Activated B cell treated with CpG ODN at 0.5 μM for 24 hours (primary cell): ENCODE results near the gene IKZF1. TPM values are rescaled to one million over a fixed set of nuclear protein-coding genes. Genes with fewer than 3 reads are reported as not detected.

ENCODE experiments used
- ATAC-seq: fragments of 200-7000 bp; cut with Tn5 transposase; one replicate; pipeline ENCODE4 v1.10.0; 2021; ENCODE audit warnings: low read depth, mild to moderate bottlenecking, moderate library complexity
- CTCF ChIA-PET: fragments of 350-600 bp; sonication (Branson Sonifier 250); formaldehyde crosslinking; loops from one replicate; lab custom pipeline; 2021; ENCODE audit warnings: antibody characterized with exemption; lab: Charles Lee
- POLR2A ChIA-PET: fragments of 350-600 bp; sonication (Branson Sonifier 250); formaldehyde crosslinking; loops from one replicate; lab custom pipeline; 2021; ENCODE audit warnings: antibody characterized with exemption; lab: Charles Lee
- DNase-seq: peaks from one replicate; pipeline ENCODE4 v3.0.0; 2022
- H3K27ac Mint-ChIP-seq: one replicate; pipeline ENCODE4 v1.8.0; 2020; ENCODE audit warnings: mixed read lengths
- H3K27me3 Mint-ChIP-seq: one replicate; pipeline ENCODE4 v1.8.0; 2021; ENCODE audit warnings: mixed read lengths
- H3K36me3 Mint-ChIP-seq: one replicate; pipeline ENCODE4 v1.8.0; 2021; ENCODE audit warnings: low read depth, mixed read lengths
- H3K4me1 Mint-ChIP-seq: one replicate; pipeline ENCODE4 v1.8.0; 2021; ENCODE audit warnings: mixed read lengths
- H3K4me3 Mint-ChIP-seq: one replicate; pipeline ENCODE4 v1.8.0; 2020; ENCODE audit warnings: mild to moderate bottlenecking, mixed read lengths
- H3K9me3 Mint-ChIP-seq: one replicate; pipeline ENCODE4 v1.8.0; 2020; ENCODE audit warnings: mixed read lengths
- CTCF ChIP-seq: fragments of 200-600 bp; IDR thresholded peaks from one replicate; pipeline ENCODE4 v1.8.0; 2022; ENCODE audit warnings: antibody characterized with exemption, mild to moderate bottlenecking
- intact Hi-C: fragments of 100-400 bp; cut with micrococcal nuclease; formaldehyde crosslinking; loops from one replicate; pipeline ENCODE4 v1.15.1; 2024
- total RNA-seq: library from RNA; stranded (reverse); gene quantifications from 2 replicates; pipeline ENCODE4 v1.2.3, GENCODE V29; 2022

The IKZF1 gene
- total RNA-seq, 1 donor from 2014 or later, result 325 TPM

GRCh38 chr7:50293509-50294179 is 10.9 kb upstream of the IKZF1 start:
- Mint-ChIP-seq H3K27ac (peak overlapping the region; percentile 85), H3K27me3 (no peaks in the 10 kb centered on the region), H3K36me3 (no peaks in the 10 kb centered on the region), H3K4me3 (peak overlapping the region; percentile 9), H3K4me1 (peaks cover 33% of the 10 kb centered on the region), H3K9me3 (peaks cover 4% of the 10 kb centered on the region)
- ChIA-PET CTCF (interaction anchor here (0.8 to 2.6 kb wide), 4 partner anchors 14 to 30 kb away, joined by 3 to 6 read pairs (median 4); no protein-coding TSS in a partner anchor), POLR2A (interaction anchor here (0.6 to 4.2 kb wide), 13 partner anchors 10 to 144 kb away, joined by 3 to 32 read pairs (median 6); partner anchors contain the start of gene IKZF1)
- no peak for TF ChIP-seq CTCF
- no peak for DNase-seq
- intact Hi-C loops, result loop anchor here (1.0 kb wide), 2 partner anchors 8 to 21 kb away; no protein-coding TSS in a partner anchor
- peak; percentile 76 for ATAC-seq

GRCh38 chr7:50295133-50295532 is 9.4 kb upstream of the IKZF1 start:
- POLR2A ChIA-PET, result interaction anchor here (3.6 to 3.7 kb wide), 2 partner anchors 9 to 21 kb away, joined by 20 to 32 read pairs; partner anchors contain the start of gene IKZF1
- intact Hi-C loops, result no loop called here
- no peak overlapping the region for H3K4me3 Mint-ChIP-seq

GRCh38 chr7:50296799-50297198 is 7.7 kb upstream of the IKZF1 start:
- Mint-ChIP-seq H3K27ac (no peak overlapping the region), H3K36me3 (no peaks in the 10 kb centered on the region), H3K27me3 (no peaks in the 10 kb centered on the region), H3K4me1 (peaks cover 51% of the 10 kb centered on the region), H3K9me3 (peaks cover 3% of the 10 kb centered on the region), H3K4me3 (no peak overlapping the region)
- ATAC-seq, result no peak
- CTCF ChIA-PET, result interaction anchor here (0.8 kb wide), 1 partner anchor 92 kb away, joined by 3 read pairs; no protein-coding TSS in a partner anchor
- intact Hi-C loops, result no loop called here
- POLR2A ChIA-PET, result no interaction called here
- no peak for DNase-seq
- no peak for TF ChIP-seq CTCF

More at GRCh38 chr7:50295133-50295532, 9.4 kb upstream of the IKZF1 start:
- Mint-ChIP-seq H3K27ac (no peak overlapping the region), H3K9me3 (peaks cover 4% of the 10 kb centered on the region), H3K36me3 (no peaks in the 10 kb centered on the region), H3K4me1 (peaks cover 40% of the 10 kb centered on the region), H3K27me3 (no peaks in the 10 kb centered on the region)
- CTCF ChIA-PET, result no interaction called here
- ATAC-seq, result no peak
- TF ChIP-seq CTCF, result no peak
- DNase-seq, result no peak

GRCh38 chr7:50298811-50299562 is 5.5 kb upstream of the IKZF1 start:
- Mint-ChIP-seq H3K27ac (peak overlapping the region; percentile 11), H3K4me3 (no peak overlapping the region), H3K36me3 (no peaks in the 10 kb centered on the region), H3K9me3 (no peaks in the 10 kb centered on the region), H3K27me3 (no peaks in the 10 kb centered on the region), H3K4me1 (peaks cover 37% of the 10 kb centered on the region)
- TF ChIP-seq CTCF, result no peak
- intact Hi-C loops, result no loop called here
- DNase-seq (no peak), ATAC-seq (no peak)
- ChIA-PET CTCF (interaction anchor here (1.0 to 1.7 kb wide), 3 partner anchors 14 to 94 kb away, joined by 3 to 6 read pairs (median 4); no protein-coding TSS in a partner anchor), POLR2A (interaction anchor here (1.1 kb wide), 1 partner anchor 13 kb away, joined by 4 read pairs; no protein-coding TSS in a partner anchor)
